ENCODE measurements around the gene HECTD3.

- TF ChIP-seq, protein P1, sequence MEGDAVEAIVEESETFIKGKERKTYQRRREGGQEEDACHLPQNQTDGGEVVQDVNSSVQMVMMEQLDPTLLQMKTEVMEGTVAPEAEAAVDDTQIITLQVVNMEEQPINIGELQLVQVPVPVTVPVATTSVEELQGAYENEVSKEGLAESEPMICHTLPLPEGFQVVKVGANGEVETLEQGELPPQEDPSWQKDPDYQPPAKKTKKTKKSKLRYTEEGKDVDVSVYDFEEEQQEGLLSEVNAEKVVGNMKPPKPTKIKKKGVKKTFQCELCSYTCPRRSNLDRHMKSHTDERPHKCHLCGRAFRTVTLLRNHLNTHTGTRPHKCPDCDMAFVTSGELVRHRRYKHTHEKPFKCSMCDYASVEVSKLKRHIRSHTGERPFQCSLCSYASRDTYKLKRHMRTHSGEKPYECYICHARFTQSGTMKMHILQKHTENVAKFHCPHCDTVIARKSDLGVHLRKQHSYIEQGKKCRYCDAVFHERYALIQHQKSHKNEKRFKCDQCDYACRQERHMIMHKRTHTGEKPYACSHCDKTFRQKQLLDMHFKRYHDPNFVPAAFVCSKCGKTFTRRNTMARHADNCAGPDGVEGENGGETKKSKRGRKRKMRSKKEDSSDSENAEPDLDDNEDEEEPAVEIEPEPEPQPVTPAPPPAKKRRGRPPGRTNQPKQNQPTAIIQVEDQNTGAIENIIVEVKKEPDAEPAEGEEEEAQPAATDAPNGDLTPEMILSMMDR (conservative IDR thresholded peaks at IDR 0.05), result no peak
- no peak for TF ChIP-seq EZH2 (IDR thresholded peaks at IDR 0.05; ENCODE audit: low read depth)
These were observed 48.4 kb downstream of the HECTD3 start for GRCh38 chr1:44962729-44963128.
